Measurements from ENCODE around the gene GTF2H1.

GTF2H1 gene

DNA sequence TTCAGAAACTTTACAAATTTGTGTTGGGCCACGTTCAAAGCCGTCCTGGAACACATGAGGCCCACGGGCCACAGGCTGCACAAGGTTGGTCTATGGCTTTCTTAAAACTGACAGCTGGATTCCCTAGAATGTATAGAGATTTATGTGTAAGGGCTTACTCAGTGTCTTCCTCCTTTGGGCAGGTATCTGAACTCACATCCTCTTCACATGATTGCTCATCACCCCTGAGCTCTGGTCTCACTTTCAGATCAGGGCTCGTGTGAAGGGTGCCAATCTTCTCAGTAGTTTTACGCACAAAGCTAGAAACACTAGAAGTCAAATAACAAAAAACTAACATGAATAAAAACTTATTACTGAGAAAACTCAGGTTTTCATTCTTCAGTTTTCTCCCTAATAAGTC lies 27.5 kb upstream of the GTF2H1 start:
- TF ChIP-seq, protein P1, sequence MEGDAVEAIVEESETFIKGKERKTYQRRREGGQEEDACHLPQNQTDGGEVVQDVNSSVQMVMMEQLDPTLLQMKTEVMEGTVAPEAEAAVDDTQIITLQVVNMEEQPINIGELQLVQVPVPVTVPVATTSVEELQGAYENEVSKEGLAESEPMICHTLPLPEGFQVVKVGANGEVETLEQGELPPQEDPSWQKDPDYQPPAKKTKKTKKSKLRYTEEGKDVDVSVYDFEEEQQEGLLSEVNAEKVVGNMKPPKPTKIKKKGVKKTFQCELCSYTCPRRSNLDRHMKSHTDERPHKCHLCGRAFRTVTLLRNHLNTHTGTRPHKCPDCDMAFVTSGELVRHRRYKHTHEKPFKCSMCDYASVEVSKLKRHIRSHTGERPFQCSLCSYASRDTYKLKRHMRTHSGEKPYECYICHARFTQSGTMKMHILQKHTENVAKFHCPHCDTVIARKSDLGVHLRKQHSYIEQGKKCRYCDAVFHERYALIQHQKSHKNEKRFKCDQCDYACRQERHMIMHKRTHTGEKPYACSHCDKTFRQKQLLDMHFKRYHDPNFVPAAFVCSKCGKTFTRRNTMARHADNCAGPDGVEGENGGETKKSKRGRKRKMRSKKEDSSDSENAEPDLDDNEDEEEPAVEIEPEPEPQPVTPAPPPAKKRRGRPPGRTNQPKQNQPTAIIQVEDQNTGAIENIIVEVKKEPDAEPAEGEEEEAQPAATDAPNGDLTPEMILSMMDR (conservative IDR thresholded peaks at IDR 0.05; ENCODE audit: low read depth), result no peak

DNA sequence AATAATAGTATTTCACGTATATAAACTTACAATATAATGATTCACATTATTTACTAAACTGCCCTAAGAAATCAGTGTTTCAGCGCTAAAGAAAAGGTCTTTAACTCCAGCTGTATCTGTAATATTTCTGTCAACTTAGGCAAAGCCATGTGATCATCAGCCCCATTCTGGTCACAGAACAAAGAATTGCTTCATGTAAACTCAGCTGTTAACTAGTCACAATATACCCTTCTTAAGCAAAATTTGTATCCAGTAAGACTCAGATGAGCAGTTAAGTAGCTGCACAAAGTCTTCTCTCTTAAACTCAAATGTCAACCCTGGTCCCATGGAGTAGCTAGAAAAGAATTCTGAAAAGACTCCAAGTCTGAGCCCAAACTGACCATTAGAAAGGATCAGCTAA lies 27.1 kb upstream of the GTF2H1 start:
- ChIA-PET CTCF (no interaction called here), POLR2A (ENCODE audit: low non-redundant PET) (no interaction called here)
- TF ChIP-seq, protein P1 (conservative IDR thresholded peaks at IDR 0.05; ENCODE audit: low read depth), result no peak
- H3K27ac ChIP-seq, result no peak overlapping the region
- no peak for DNase-seq (ENCODE audit: low spot score)

More for the DNA sequence above, 27.5 kb upstream of the GTF2H1 start:
- no peak overlapping the region for H3K27ac ChIP-seq
- POLR2A ChIA-PET (ENCODE audit: low non-redundant PET), result no interaction called here
- CTCF ChIA-PET, result no interaction called here
- no peak for DNase-seq (ENCODE audit: low spot score)

DNA sequence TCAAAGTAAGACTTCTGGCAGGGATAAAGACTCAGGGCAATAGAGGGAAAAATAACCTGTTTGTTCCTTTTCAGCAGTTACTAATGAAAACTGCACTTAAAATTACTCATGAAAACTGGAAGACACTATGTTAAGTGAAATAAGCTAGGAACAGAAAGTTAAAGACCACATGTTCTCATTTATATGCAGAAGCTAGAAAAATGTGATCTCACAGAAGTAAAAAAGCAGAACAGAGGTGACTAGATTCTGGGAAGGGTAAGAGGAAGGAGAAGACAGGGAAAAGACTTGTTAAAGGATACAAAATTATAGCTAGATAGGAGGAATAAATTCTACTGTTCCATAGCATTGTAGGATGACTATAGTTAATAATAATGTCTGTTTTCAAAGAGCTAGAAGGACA lies 22.6 kb upstream of the GTF2H1 start:
- POLR2A ChIA-PET (ENCODE audit: low non-redundant PET), result no interaction called here
- CTCF ChIA-PET, result no interaction called here
- H3K27ac ChIP-seq, result no peak overlapping the region
- TF ChIP-seq, protein P1 (conservative IDR thresholded peaks at IDR 0.05; ENCODE audit: low read depth), result no peak
- no peak for DNase-seq (ENCODE audit: low spot score)

DNA sequence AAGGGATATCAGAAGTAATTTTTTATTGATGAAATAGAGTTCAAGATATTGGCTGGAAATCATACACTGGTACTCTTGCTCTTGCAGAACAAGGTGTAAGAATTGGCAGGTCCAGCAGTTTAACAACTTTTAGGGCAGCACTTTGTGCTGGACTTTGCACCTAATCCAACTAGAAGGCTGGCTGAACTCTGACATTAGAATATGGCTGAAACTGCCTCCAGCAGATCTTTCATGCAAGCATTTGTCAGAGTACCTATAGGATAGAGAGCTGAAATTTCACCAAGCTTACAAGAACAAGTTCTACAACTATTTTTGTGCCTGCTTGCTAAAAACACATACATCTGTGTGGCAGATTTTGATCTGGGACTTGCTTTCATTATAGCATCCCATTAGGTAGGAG lies 17.6 kb upstream of the GTF2H1 start:
- DNase-seq (ENCODE audit: low spot score), result no peak
- H3K27ac ChIP-seq, result no peak overlapping the region
- TF ChIP-seq, protein P1 (conservative IDR thresholded peaks at IDR 0.05; ENCODE audit: low read depth), result no peak
- POLR2A ChIA-PET (ENCODE audit: low non-redundant PET), result no interaction called here
- CTCF ChIA-PET, result no interaction called here

DNA sequence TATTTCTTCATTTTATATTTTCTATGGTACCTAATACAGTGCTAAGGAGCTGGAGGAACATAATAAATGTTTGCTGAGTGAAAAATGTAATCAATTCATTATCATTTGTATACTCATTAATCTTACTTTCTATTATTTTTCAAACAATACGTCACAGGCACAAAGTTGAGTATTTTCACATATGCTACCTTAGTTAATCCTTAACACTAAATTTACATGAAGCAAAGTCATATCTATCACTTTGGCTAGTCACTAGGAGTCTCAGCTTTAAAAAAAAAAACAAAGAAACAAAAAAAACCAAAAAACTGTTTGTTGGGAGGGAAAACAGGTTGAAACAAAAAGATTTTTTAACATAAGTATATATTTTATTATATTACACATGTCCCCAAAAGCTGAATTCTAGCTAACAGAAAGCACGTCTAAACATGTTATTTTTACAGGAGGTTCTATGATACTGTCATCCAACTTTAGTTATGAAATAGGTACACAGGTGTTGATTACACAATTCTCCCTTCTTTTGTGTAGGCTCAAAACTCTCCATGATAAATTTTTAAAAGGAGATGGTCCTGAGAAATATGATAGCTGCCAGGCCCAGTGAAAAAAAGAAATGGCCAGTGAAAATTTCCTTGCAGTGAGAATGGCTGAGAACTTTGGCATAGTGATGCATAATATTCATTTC lies 14.8 kb upstream of the GTF2H1 start:
- ChIA-PET POLR2A (ENCODE audit: low non-redundant PET) (no interaction called here), CTCF (interaction anchor here (0.7 kb wide), 1 partner anchor 10 kb away, joined by 7 read pairs; no protein-coding TSS in a partner anchor)
- no peak overlapping the region for H3K27ac ChIP-seq
- TF ChIP-seq, protein P1 (conservative IDR thresholded peaks at IDR 0.05; ENCODE audit: low read depth), result no peak
- DNase-seq (ENCODE audit: low spot score), result peak; percentile 42

DNA sequence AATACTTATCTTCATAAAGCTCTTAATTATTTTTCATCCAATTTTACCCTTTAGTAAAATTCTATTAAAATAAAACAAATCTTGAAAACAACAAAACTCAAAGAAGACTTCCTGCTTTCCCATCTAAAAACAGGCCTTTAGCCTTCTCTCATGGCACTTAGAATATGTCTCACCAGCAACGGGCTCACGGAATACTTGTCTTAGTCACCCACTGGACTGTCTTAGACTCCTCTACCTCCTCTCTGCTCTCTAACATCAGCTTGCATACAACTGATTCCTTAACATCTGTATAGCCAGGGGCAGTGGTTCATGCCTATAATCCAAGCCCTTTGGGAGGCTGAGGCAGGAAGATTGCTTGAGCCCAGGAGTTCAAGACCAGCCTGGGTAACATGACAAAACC lies 14.1 kb upstream of the GTF2H1 start:
- CTCF ChIA-PET, result interaction anchor here (0.7 kb wide), 1 partner anchor 11 kb away, joined by 7 read pairs; no protein-coding TSS in a partner anchor
- H3K27ac ChIP-seq, result peak overlapping the region; percentile 75
- DNase-seq (ENCODE audit: low spot score), result no peak
- POLR2A ChIA-PET (ENCODE audit: low non-redundant PET), result no interaction called here
- TF ChIP-seq, protein P1 (conservative IDR thresholded peaks at IDR 0.05; ENCODE audit: low read depth), result no peak
